CD4-positive, alpha-beta memory T cell (primary cell): ENCODE data around the gene ASTN2. TPM values are rescaled to one million over a fixed set of nuclear protein-coding genes. Genes with fewer than 3 reads are reported as not detected.

Experiments used
- CTCF ChIA-PET: fragments of 350-600 bp; sonication (Branson Sonifier 250); formaldehyde crosslinking; loops from one replicate; lab custom pipeline; 2021; ENCODE audit warnings: inconsistent platforms; ENCODE audit not compliant: partially characterized antibody; lab: Charles Lee
- POLR2A ChIA-PET: fragments of 350-600 bp; sonication (Branson Sonifier 250); formaldehyde crosslinking; loops from one replicate; lab custom pipeline; 2021; ENCODE audit not compliant: partially characterized antibody; lab: Charles Lee
- DNase-seq, 5 donors: peaks; one replicate each; pipeline versions ENCODE4 v3.0.0 to v3.0.0-alpha.2; 2020 to 2022; ENCODE audit warnings: mixed read lengths in 1 of 5
- H3K27ac ChIP-seq: one replicate; pipeline ENCODE4 v1.7.0; 2013; ENCODE audit warnings: low read depth, low read length
- H3K27me3 ChIP-seq: 2 replicates; pipeline ENCODE4 v1.7.0; 2013; ENCODE audit warnings: mild to moderate bottlenecking, low read length, moderate library complexity; ENCODE audit not compliant: insufficient read depth
- H3K36me3 ChIP-seq: 2 replicates; pipeline ENCODE4 v1.7.0; 2013; ENCODE audit warnings: mild to moderate bottlenecking, low read length, moderate library complexity; ENCODE audit not compliant: insufficient read depth
- H3K4me1 ChIP-seq: 2 replicates; pipeline ENCODE4 v1.7.0; 2013; ENCODE audit warnings: mild to moderate bottlenecking, low read length, moderate library complexity; ENCODE audit not compliant: insufficient read depth
- H3K4me3 ChIP-seq, 2 donors: one replicate each; pipeline ENCODE4 v1.7.0; 2013; ENCODE audit warnings: low read length in 2 of 2, mild to moderate bottlenecking in 1 of 2
- H3K9me3 ChIP-seq, 2 donors: one replicate each; pipeline ENCODE4 v1.7.0; 2013; ENCODE audit warnings: low read length in 2 of 2, control low read depth in 1 of 2; ENCODE audit not compliant: control insufficient read depth in 1 of 2
- H3K27ac Mint-ChIP-seq, 7 donors: one replicate each; pipeline ENCODE4 v1.8.0; 2020 to 2021; ENCODE audit warnings: mixed read lengths in 7 of 7, mild to moderate bottlenecking in 6 of 7, inconsistent platforms in 3 of 7, moderate library complexity in 3 of 7
- H3K27me3 Mint-ChIP-seq, 2 donors: one replicate each; pipeline ENCODE4 v1.8.0; 2020 to 2021; ENCODE audit warnings: mixed read lengths in 2 of 2
- H3K36me3 Mint-ChIP-seq, 2 donors: one replicate each; pipeline ENCODE4 v1.8.0; 2020 to 2021; ENCODE audit warnings: mixed read lengths in 2 of 2, inconsistent platforms in 1 of 2, mild to moderate bottlenecking in 1 of 2
- H3K4me1 Mint-ChIP-seq, 4 donors: one replicate each; pipeline ENCODE4 v1.8.0; 2020 to 2021; ENCODE audit warnings: mixed read lengths in 4 of 4, mild to moderate bottlenecking in 1 of 4
- H3K4me3 Mint-ChIP-seq, 8 donors: one replicate each; pipeline ENCODE4 v1.8.0; 2020 to 2021; ENCODE audit warnings: mixed read lengths in 8 of 8, mild to moderate bottlenecking in 7 of 8, moderate library complexity in 6 of 8, inconsistent platforms in 3 of 8
- H3K9me3 Mint-ChIP-seq, 8 donors: one replicate each; pipeline ENCODE4 v1.8.0; 2020 to 2021; ENCODE audit warnings: mixed read lengths in 8 of 8, mild to moderate bottlenecking in 5 of 8, inconsistent platforms in 3 of 8, moderate library complexity in 1 of 8
- intact Hi-C: fragments of 100-400 bp; cut with micrococcal nuclease; formaldehyde crosslinking; loops from one replicate; pipeline ENCODE4 v1.15.1; 2023
- polyA plus RNA-seq, 2 donors: library from polyadenylated mRNA; unstranded; fragments of 300-500 nt; fragmentation: Illumina TruSeq; gene quantifications; one replicate each; pipeline ENCODE4 v1.2.3, GENCODE V29; 2021
- total RNA-seq, 2 experiments: library from RNA; stranded (reverse); gene quantifications; one replicate each; pipeline ENCODE4 v1.2.3, GENCODE V29; 2021

Gene ASTN2
- total and polyA plus RNA-seq, 4 experiments from 2014 or later, result 2.7 to 5.9 (median 4.8) TPM

DNA sequence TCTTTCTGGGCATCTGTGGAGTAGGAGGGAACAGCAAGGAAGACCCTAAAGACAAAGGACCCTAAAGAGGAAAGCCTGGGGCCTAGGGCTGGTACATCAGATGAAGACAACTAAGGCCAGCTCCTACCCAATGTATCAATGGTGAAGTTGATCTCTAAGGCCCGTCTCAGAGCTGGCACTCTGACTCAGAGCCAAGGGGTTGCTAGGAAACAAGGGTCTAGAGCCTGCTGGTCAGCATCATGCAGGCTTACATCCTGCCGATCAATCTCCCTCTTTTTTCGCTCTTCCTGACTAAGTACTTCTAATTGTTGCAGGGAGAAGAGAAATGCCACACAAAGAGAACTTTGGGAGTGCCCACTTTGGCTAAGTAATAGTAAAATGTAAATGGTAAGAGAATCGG lies 701.6 kb downstream of the ASTN2 start:
- Histone ChIP-seq H3K36me3 (no peaks in the 10 kb centered on the region), H3K27me3 (no peaks in the 10 kb centered on the region), H3K27ac (no peak overlapping the region), H3K4me1 (no peaks in the 10 kb centered on the region), H3K9me3 (no peaks in the 10 kb centered on the region), H3K4me3 (no peak overlapping the region)
- ChIA-PET CTCF (no interaction called here), POLR2A (no interaction called here)
- DNase-seq, result no peak
- Mint-ChIP-seq H3K4me3 (no peak overlapping the region), H3K27me3 (peaks cover 1 to 2% of the 10 kb centered on the region in 2 donors), H3K27ac (no peak overlapping the region), H3K9me3 (no peaks in the 10 kb centered on the region), H3K36me3 (peaks cover 0 to 4% of the 10 kb centered on the region in 2 donors), H3K4me1 (peaks cover 4 to 9% (median 6%) of the 10 kb centered on the region in 4 donors)
- intact Hi-C loops, result no loop called here

- Histone ChIP-seq H3K9me3 (no peaks in the 10 kb centered on the region), H3K36me3 (no peaks in the 10 kb centered on the region), H3K27me3 (no peaks in the 10 kb centered on the region), H3K4me3 (no peak overlapping the region), H3K4me1 (no peaks in the 10 kb centered on the region), H3K27ac (no peak overlapping the region)
- Mint-ChIP-seq H3K27me3 (no peaks in the 10 kb centered on the region), H3K4me1 (peaks cover 4 to 9% (median 6%) of the 10 kb centered on the region in 4 donors), H3K9me3 (no peaks in the 10 kb centered on the region), H3K36me3 (no peaks in the 10 kb centered on the region), H3K27ac (no peak overlapping the region), H3K4me3 (no peak overlapping the region)
- ChIA-PET CTCF (no interaction called here), POLR2A (no interaction called here)
- DNase-seq, result no peak
- intact Hi-C loops, result no loop called here
These were observed 702.1 kb downstream of the ASTN2 start for GRCh38 chr9:116712781-116713180.

GRCh38 chr9:116706310-116707290 lies 708.3 kb downstream of the ASTN2 start:
- ChIA-PET CTCF (no interaction called here), POLR2A (no interaction called here)
- peaks cover 1 to 22% of the 10 kb centered on the region in 2 donors for H3K36me3 Mint-ChIP-seq
- Histone ChIP-seq H3K27me3 (no peaks in the 10 kb centered on the region), H3K27ac (no peak overlapping the region), H3K4me1 (peaks cover 8% of the 10 kb centered on the region), H3K4me3 (no peak overlapping the region), H3K36me3 (no peaks in the 10 kb centered on the region), H3K9me3 (no peaks in the 10 kb centered on the region)
- H3K27me3 Mint-ChIP-seq, result no peaks in the 10 kb centered on the region
- H3K4me1 Mint-ChIP-seq, result peaks cover 6 to 11% (median 10%) of the 10 kb centered on the region in 4 donors
- no peak overlapping the region for H3K27ac Mint-ChIP-seq
- no peak for DNase-seq
- H3K9me3 Mint-ChIP-seq, result no peaks in the 10 kb centered on the region
- intact Hi-C loops, result no loop called here
- H3K4me3 Mint-ChIP-seq, result no peak overlapping the region

DNA sequence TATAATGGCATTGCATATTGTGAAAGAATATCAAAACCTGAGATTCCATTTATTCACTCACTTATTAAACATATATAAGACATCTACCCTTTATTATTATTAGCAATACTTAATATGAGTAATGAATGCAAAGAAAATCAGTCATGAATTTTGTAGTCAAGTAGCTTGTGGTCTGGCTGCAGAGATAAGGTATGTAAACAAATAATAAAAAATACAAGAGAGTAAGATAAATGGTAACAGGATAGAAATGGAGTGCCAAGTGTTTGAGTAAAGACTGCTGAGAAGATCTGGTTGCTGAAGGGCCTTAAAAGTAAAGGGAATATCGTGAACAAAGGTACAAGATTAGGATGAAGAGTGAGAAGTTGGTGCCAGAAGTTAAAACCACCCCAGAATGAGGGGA lies 709.3 kb downstream of the ASTN2 start:
- Histone ChIP-seq H3K4me3 (no peak overlapping the region), H3K27ac (no peak overlapping the region), H3K4me1 (peaks cover 19% of the 10 kb centered on the region), H3K27me3 (no peaks in the 10 kb centered on the region), H3K9me3 (no peaks in the 10 kb centered on the region), H3K36me3 (no peaks in the 10 kb centered on the region)
- Mint-ChIP-seq H3K27ac (no peak overlapping the region), H3K9me3 (no peaks in the 10 kb centered on the region), H3K4me1 (peaks cover 17 to 21% (median 20%) of the 10 kb centered on the region in 4 donors), H3K36me3 (peaks cover 6 to 26% of the 10 kb centered on the region in 2 donors), H3K4me3 (no peak overlapping the region), H3K27me3 (no peaks in the 10 kb centered on the region)
- CTCF ChIA-PET, result no interaction called here
- intact Hi-C loops, result no loop called here
- DNase-seq, result no peak
- POLR2A ChIA-PET, result no interaction called here

GRCh38 chr9:116704470-116704869 lies 710.4 kb downstream of the ASTN2 start:
- no peaks in the 10 kb centered on the region for H3K27me3 Mint-ChIP-seq
- intact Hi-C loops, result no loop called here
- H3K36me3 Mint-ChIP-seq, result peaks cover 16 to 37% of the 10 kb centered on the region in 2 donors
- no peak for DNase-seq
- Histone ChIP-seq H3K4me1 (peaks cover 25% of the 10 kb centered on the region), H3K36me3 (peaks cover 1% of the 10 kb centered on the region), H3K4me3 (no peak overlapping the region), H3K27ac (no peak overlapping the region), H3K27me3 (no peaks in the 10 kb centered on the region), H3K9me3 (no peaks in the 10 kb centered on the region)
- no peaks in the 10 kb centered on the region for H3K9me3 Mint-ChIP-seq
- no peak overlapping the region for H3K4me3 Mint-ChIP-seq
- ChIA-PET CTCF (no interaction called here), POLR2A (no interaction called here)
- peaks cover 24 to 31% (median 28%) of the 10 kb centered on the region in 4 donors for H3K4me1 Mint-ChIP-seq
- no peak overlapping the region for H3K27ac Mint-ChIP-seq

GRCh38 chr9:116703634-116704033 lies 711.2 kb downstream of the ASTN2 start:
- no peaks in the 10 kb centered on the region for H3K27me3 ChIP-seq
- H3K27ac Mint-ChIP-seq, result no peak overlapping the region
- DNase-seq, result no peak
- H3K4me1 Mint-ChIP-seq, result peaks cover 25 to 38% (median 29%) of the 10 kb centered on the region in 4 donors
- H3K27ac ChIP-seq, result no peak overlapping the region
- no peaks in the 10 kb centered on the region for H3K27me3 Mint-ChIP-seq
- H3K4me1 ChIP-seq, result peaks cover 25% of the 10 kb centered on the region
- no peak overlapping the region for H3K4me3 Mint-ChIP-seq
- H3K4me3 ChIP-seq, result no peak overlapping the region
- H3K36me3 ChIP-seq, result peaks cover 10% of the 10 kb centered on the region
- ChIA-PET CTCF (no interaction called here), POLR2A (no interaction called here)
- intact Hi-C loops, result no loop called here
- peaks cover 25 to 45% of the 10 kb centered on the region in 2 donors for H3K36me3 Mint-ChIP-seq
- H3K9me3 ChIP-seq, result no peaks in the 10 kb centered on the region
- H3K9me3 Mint-ChIP-seq, result no peaks in the 10 kb centered on the region

DNA sequence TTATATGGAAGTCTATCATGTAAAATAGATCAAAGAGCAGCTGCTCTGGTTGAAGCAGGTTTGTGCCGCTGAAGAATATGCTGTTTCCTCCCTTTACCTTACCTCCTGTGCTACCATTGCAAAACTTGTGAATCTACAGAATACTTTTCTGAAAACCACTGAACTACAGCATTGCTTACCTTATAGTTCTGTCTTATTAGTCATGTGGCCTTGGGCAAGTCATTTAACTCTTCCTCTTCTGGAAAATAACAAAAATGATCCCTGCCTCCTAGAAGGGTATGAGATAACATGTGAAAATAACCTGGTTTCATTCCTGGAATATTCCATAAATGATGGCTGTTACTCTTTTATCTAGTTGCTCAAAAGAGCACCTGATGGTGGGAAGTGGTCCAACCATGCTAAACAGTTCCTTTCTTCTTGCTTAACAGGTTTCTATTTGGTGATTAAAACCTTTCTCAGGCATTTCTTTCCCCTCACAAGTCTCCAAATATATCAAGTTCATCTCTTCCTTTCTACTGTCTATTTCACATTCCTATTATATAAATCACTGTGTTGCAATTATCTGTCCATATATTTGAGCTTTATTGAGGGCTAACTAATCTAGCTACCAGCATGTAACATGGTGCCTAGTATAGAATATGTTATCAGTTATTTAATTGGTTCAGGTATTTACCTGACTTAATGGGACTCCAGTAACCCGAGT lies 712.8 kb downstream of the ASTN2 start:
- H3K27me3 ChIP-seq, result no peaks in the 10 kb centered on the region
- peaks cover 25% of the 10 kb centered on the region for H3K4me1 ChIP-seq
- Mint-ChIP-seq H3K9me3 (no peaks in the 10 kb centered on the region), H3K4me1 (peaks cover 28 to 38% (median 31%) of the 10 kb centered on the region in 4 donors), H3K4me3 (peak overlapping the region in 4 of 8 donors; percentile 12 to 56 (median 18)), H3K27me3 (no peaks in the 10 kb centered on the region), H3K27ac (peak overlapping the region in 6 of 7 donors; percentile 28 to 81 (median 56)), H3K36me3 (peaks cover 40 to 61% of the 10 kb centered on the region in 2 donors)
- POLR2A ChIA-PET, result interaction anchor here (1.5 kb wide), 1 partner anchor 12 kb away, joined by 6 read pairs; no protein-coding TSS in a partner anchor
- CTCF ChIA-PET, result no interaction called here
- intact Hi-C loops, result no loop called here
- H3K36me3 ChIP-seq, result peaks cover 22% of the 10 kb centered on the region
- no peaks in the 10 kb centered on the region for H3K9me3 ChIP-seq
- no peak overlapping the region for H3K27ac ChIP-seq
- no peak for DNase-seq
- no peak overlapping the region for H3K4me3 ChIP-seq
